LNCAP (cell line): ENCODE results near the gene CNTRL.

Experiments
- TF ChIP-seq, protein P1 (sequence below): fragments of 450-650 bp; IDR thresholded peaks from 2 replicates; pipeline ENCODE4 v1.5.1; 2017; ENCODE audit warnings: mild to moderate bottlenecking

Gene CNTRL

DNA sequence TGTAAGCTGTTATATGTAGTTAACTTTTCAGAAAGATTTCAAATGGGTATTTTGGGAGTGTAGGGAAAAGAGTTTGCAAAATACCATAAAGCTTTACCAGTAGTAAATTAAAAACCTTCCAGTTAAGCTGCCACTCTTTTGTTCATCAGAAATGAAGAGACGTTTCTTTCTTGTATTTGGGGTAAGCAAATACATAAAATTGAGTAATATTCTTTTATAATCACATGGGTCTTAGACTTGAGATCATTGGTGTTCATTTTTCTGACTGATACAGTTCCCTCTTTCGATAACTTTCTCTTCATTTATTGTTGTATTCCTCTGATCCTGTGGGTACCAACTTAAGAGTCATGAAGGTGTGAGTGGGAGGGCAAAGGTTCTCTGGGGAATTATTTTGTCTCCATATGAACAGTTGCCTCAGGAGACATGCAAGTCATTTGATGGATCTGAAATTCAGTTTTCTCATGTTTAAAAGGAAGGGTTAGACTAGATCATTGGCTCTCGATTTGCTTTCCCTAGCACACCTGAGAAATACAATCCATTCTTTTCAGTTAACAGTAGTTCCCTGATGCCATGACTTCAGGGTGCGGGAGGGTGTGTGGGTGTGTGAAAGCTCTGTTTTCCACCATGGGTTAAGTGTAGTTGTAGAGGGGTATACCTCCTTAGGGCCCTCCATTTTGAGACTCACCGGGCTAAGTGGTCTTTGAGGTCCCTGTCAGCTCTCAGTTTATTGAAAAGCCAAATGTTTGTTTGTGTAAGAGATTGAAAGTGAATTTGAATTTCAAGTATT, 47.7 kb downstream of the CNTRL start:
- TF ChIP-seq, protein P1, sequence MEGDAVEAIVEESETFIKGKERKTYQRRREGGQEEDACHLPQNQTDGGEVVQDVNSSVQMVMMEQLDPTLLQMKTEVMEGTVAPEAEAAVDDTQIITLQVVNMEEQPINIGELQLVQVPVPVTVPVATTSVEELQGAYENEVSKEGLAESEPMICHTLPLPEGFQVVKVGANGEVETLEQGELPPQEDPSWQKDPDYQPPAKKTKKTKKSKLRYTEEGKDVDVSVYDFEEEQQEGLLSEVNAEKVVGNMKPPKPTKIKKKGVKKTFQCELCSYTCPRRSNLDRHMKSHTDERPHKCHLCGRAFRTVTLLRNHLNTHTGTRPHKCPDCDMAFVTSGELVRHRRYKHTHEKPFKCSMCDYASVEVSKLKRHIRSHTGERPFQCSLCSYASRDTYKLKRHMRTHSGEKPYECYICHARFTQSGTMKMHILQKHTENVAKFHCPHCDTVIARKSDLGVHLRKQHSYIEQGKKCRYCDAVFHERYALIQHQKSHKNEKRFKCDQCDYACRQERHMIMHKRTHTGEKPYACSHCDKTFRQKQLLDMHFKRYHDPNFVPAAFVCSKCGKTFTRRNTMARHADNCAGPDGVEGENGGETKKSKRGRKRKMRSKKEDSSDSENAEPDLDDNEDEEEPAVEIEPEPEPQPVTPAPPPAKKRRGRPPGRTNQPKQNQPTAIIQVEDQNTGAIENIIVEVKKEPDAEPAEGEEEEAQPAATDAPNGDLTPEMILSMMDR, result no peak

DNA sequence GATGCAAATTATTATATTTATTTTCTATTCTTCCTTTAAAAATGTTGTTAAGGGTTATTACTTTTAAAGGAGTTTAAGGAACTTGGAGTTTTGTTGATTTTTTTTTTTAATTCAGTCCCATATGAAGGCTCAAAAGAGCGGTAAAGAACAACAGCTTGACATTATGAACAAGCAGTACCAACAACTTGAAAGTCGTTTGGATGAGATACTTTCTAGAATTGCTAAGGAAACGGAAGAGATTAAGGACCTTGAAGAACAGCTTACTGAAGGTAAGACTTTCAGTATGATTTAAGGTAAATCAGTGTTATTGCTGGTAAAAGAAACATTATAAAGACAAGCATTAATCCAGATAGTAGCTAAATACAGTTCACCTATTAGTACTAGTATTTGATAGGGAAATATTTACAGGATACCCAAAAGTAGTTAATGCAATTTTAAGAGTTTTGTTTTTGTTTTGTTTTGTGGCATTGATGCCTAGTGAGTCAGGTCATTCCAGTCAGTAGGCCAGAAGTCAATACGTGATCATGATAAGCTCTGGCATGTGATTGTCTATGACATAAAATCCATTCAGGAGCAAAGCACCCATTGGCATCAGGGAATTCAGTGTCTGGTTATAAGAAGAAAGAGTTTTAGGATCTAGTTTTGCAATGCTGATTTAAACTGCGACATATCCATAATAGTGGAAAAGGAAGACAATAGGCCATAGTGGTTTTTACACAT, 49.2 kb downstream of the CNTRL start:
- TF ChIP-seq, protein P1, result no peak

DNA sequence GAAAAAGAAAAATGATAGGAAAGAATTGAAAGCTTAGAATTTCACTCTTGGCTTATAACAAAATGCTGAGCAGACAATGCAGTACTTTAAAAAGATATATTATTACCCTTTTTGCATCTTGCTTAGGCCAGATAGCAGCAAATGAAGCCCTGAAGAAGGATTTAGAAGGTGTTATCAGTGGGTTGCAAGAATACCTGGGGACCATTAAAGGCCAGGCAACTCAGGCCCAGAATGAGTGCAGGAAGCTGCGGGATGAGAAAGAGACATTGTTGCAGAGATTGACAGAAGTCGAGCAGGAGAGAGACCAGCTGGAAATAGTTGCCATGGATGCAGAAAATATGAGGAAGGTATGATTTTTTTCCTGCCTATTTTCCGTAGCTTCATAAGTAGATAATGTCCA, 50.8 kb downstream of the CNTRL start:
- TF ChIP-seq, protein P1, result no peak

DNA sequence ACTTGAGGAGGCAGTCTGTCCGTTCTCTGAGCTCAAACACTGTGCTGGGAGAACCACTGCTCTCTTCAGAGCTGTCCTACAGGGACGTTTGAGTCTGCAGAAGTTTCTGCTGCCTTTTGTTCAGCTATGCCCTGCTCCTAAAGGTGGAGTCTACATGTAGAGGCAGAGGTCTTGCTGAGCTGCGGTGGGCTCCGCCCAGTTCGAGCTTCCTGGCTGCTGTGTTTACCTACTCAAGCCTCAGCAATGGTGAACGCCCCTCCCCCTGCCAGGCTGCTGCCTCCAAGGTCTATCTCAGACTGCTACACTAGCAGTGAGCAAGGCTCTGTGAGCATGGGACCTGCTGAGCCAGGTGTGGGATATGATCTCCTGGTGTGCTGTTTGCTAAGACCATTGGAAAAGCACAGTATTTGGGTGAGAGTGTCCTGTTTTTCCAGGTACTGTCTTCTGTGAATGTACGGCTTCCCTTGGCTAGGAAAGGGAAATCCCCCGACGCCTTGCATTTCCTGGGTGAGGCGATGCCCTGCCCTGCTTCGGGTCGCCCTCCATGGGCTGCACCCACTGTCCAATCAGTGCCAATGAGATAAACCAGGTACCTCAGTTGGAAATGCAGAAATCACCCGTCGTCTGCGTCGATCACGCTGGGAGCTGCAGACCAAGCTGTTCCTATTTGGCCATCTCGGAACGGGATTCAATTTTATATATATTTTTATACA, 58.5 kb downstream of the CNTRL start:
- TF ChIP-seq, protein P1, result no peak

DNA sequence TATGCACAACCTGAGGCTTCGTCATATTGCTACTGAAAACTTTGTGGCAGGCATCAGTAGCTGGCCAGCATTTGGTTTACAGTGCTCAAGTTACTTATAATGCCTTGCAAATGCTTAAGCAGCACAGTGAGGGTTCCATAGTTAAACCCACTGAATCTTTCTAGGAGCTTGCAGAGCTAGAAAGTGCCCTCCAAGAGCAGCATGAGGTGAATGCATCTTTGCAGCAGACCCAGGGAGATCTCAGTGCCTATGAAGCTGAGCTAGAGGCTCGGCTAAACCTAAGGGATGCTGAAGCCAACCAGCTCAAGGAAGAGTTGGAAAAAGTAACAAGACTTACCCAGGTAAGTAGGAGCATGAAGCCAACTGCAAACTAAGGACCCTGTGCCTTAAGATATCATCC, 60.9 kb downstream of the CNTRL start:
- TF ChIP-seq, protein P1, result no peak

DNA sequence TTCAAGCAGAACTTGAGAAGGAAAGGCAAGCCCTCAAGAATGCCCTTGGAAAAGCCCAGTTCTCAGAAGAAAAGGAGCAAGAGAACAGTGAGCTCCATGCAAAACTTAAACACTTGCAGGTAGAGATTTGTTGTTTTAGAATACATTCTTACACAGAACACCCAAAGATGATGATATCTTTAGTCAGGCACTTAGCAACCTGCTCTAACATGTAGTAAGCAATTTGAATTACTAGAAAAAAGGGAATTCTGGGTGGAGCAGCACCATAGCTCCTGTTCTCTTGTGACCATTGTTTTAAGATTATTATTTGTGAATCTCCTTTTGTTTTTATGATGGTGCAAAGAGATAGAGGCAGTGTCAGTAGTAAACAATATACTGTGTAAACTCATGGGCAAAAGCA, 63.8 kb downstream of the CNTRL start:
- TF ChIP-seq, protein P1, result no peak

DNA sequence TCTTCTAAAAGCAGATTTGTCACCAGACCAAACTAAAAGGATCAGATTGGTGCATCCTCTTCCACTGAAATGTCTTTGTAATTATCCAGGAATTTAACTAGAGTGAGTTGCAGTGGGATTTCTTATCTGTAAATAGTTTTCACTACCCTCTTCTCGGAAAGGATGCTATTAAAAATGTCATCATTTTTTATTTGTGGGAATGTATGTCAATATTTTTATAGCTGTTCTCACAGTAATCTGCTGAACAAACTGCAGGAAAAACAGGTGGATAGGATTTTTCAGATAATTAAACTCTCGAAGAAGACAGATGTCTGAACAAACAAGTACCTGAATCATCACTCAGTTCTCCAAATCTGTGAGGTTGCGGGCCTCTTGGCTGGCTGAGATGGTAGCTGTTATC, 64.2 kb downstream of the CNTRL start:
- TF ChIP-seq, protein P1, result no peak
